HEK293 (cell line): ENCODE data around the gene TEX14.
A peak's percentile ranks its signal among the peaks of the same experiment; 100 is the strongest.

Experiments
- FEZF1 ChIP-seq: fragments of 450-650 bp; formaldehyde crosslinking; IDR thresholded peaks from 2 replicates; pipeline ENCODE4 v1.5.1; 2016; ENCODE audit warnings: missing biosample characterization, missing genetic modification characterization
- GLIS1 ChIP-seq: fragments of 450-650 bp; formaldehyde crosslinking; IDR thresholded peaks from 2 replicates; pipeline ENCODE4 v1.5.1; 2016; ENCODE audit warnings: missing biosample characterization, missing genetic modification characterization
- INSM2 ChIP-seq: fragments of 450-650 bp; formaldehyde crosslinking; IDR thresholded peaks from 2 replicates; pipeline ENCODE4 v1.5.1; 2016; ENCODE audit warnings: missing biosample characterization, missing genetic modification characterization
- KLF16 ChIP-seq: fragments of 450-650 bp; formaldehyde crosslinking; IDR thresholded peaks from 2 replicates; pipeline ENCODE4 v1.5.1; 2017; ENCODE audit warnings: missing biosample characterization, missing genetic modification characterization
- KLF7 ChIP-seq: fragments of 450-650 bp; formaldehyde crosslinking; IDR thresholded peaks from 2 replicates; pipeline ENCODE4 v1.5.1; 2016; ENCODE audit warnings: missing biosample characterization, missing genetic modification characterization, borderline replicate concordance
- PATZ1 ChIP-seq: fragments of 450-650 bp; formaldehyde crosslinking; IDR thresholded peaks from 2 replicates; pipeline ENCODE4 v1.5.1; 2016; ENCODE audit warnings: missing biosample characterization, missing genetic modification characterization
- SP7 ChIP-seq: fragments of 450-650 bp; formaldehyde crosslinking; IDR thresholded peaks from 2 replicates; pipeline ENCODE4 v1.5.1; 2016; ENCODE audit warnings: missing biosample characterization, missing genetic modification characterization
- ZBTB11 ChIP-seq: fragments of 450-650 bp; formaldehyde crosslinking; conservative IDR thresholded peaks from 2 replicates; pipeline ENCODE4 v1.5.1; 2016; ENCODE audit warnings: low read depth, missing biosample characterization, missing genetic modification characterization
- ZBTB7A ChIP-seq: fragments of 450-650 bp; formaldehyde crosslinking; IDR thresholded peaks from 2 replicates; pipeline ENCODE4 v1.5.1; 2016; ENCODE audit warnings: low read depth, missing biosample characterization, missing genetic modification characterization
- ZIC2 ChIP-seq: fragments of 450-650 bp; formaldehyde crosslinking; IDR thresholded peaks from 2 replicates; pipeline ENCODE4 v1.5.1; 2016; ENCODE audit warnings: missing biosample characterization, missing genetic modification characterization
- ZNF16 ChIP-seq: fragments of 450-650 bp; formaldehyde crosslinking; IDR thresholded peaks from 2 replicates; pipeline ENCODE4 v1.5.1; 2016; ENCODE audit warnings: low read depth, missing biosample characterization, missing genetic modification characterization
- ZNF211 ChIP-seq: fragments of 450-650 bp; formaldehyde crosslinking; IDR thresholded peaks from 2 replicates; pipeline ENCODE4 v1.5.1; 2016; ENCODE audit warnings: low read depth, missing biosample characterization, missing genetic modification characterization
- ZNF221 ChIP-seq: fragments of 450-650 bp; formaldehyde crosslinking; IDR thresholded peaks from 2 replicates; pipeline ENCODE4 v1.5.1; 2017; ENCODE audit warnings: missing biosample characterization, missing genetic modification characterization, borderline replicate concordance
- ZNF223 ChIP-seq: fragments of 450-650 bp; formaldehyde crosslinking; IDR thresholded peaks from 2 replicates; pipeline ENCODE4 v1.5.1; 2016; ENCODE audit warnings: missing biosample characterization, missing genetic modification characterization
- ZNF24 ChIP-seq: fragments of 450-650 bp; formaldehyde crosslinking; IDR thresholded peaks from 2 replicates; pipeline ENCODE4 v1.5.1; 2016; ENCODE audit warnings: missing biosample characterization, missing genetic modification characterization
- ZNF248 ChIP-seq: fragments of 450-650 bp; formaldehyde crosslinking; IDR thresholded peaks from 2 replicates; pipeline ENCODE4 v1.5.1; 2017; ENCODE audit warnings: missing biosample characterization, missing genetic modification characterization
- ZNF26 ChIP-seq: fragments of 450-650 bp; formaldehyde crosslinking; IDR thresholded peaks from 2 replicates; pipeline ENCODE4 v1.5.1; 2016; ENCODE audit warnings: missing biosample characterization, missing genetic modification characterization
- ZNF341 ChIP-seq: fragments of 450-650 bp; formaldehyde crosslinking; IDR thresholded peaks from 2 replicates; pipeline ENCODE4; 2016; ENCODE audit warnings: low read depth, missing biosample characterization, missing genetic modification characterization
- ZNF366 ChIP-seq: fragments of 450-650 bp; formaldehyde crosslinking; conservative IDR thresholded peaks from 2 replicates; pipeline ENCODE4 v1.5.1; 2016; ENCODE audit warnings: missing biosample characterization, missing genetic modification characterization
- ZNF423 ChIP-seq: fragments of 450-650 bp; formaldehyde crosslinking; IDR thresholded peaks from 2 replicates; pipeline ENCODE4 v1.5.1; 2016; ENCODE audit warnings: missing biosample characterization, missing genetic modification characterization
- ZNF521 ChIP-seq: fragments of 450-650 bp; formaldehyde crosslinking; IDR thresholded peaks from 2 replicates; pipeline ENCODE4 v1.5.1; 2017; ENCODE audit warnings: missing biosample characterization, mild to moderate bottlenecking, missing genetic modification characterization
- ZNF654 ChIP-seq: fragments of 450-650 bp; formaldehyde crosslinking; IDR thresholded peaks from 2 replicates; pipeline ENCODE4 v1.5.1; 2016; ENCODE audit warnings: low read depth, missing biosample characterization, missing genetic modification characterization
- ZNF658 ChIP-seq: fragments of 450-650 bp; formaldehyde crosslinking; IDR thresholded peaks from 2 replicates; pipeline ENCODE4; 2016; ENCODE audit warnings: missing biosample characterization, missing genetic modification characterization
- ZSCAN30 ChIP-seq: fragments of 450-650 bp; IDR thresholded peaks from 2 replicates; pipeline ENCODE4 v1.5.1; 2018; ENCODE audit warnings: missing biosample characterization, mild to moderate bottlenecking, missing genetic modification characterization, moderate library complexity
- TF ChIP-seq, protein P1 (sequence below): fragments of 450-650 bp; formaldehyde crosslinking; IDR thresholded peaks from 2 replicates; pipeline ENCODE4 v1.5.1; 2016; ENCODE audit warnings: missing biosample characterization, missing genetic modification characterization

Gene TEX14

GRCh38 chr17:58658804-58659713, 32.8 kb downstream of the TEX14 start (continued):
- TF ChIP-seq ZBTB11 (tag by site-specific recombination) = peak; percentile 24; the same call in 1 of the 2 replicates
- TF ChIP-seq KLF7 = no peak
- TF ChIP-seq ZNF366 (tag by site-specific recombination) = peak; percentile 95
- no peak for TF ChIP-seq ZNF211 (tag by site-specific recombination)
- no peak for TF ChIP-seq ZNF16 (tag by site-specific recombination)
- TF ChIP-seq ZNF423 (tag by site-specific recombination) = no peak; the same call in 1 of the 2 replicates
- TF ChIP-seq GLIS1 (tag by site-specific recombination) = peak; percentile 77
- TF ChIP-seq ZNF221 (tag by site-specific recombination) = peak; percentile 24; the same call in 1 of the 2 replicates
- 0 out of 2 replicates have a peak, but pooled peaks have one; percentile 9 for TF ChIP-seq ZNF654 (tag by site-specific recombination)
- 0 out of 2 replicates have a peak, but pooled peaks have one; percentile 8 for TF ChIP-seq ZIC2 (tag by site-specific recombination)
- TF ChIP-seq ZNF521 (tag by site-specific recombination) = no peak
- TF ChIP-seq SP7 (tag by site-specific recombination) = peak; percentile 91
- no peak; the same call in 1 of the 2 replicates for TF ChIP-seq ZSCAN30
- TF ChIP-seq KLF16 (tag by site-specific recombination) = peak; percentile 90
- TF ChIP-seq FEZF1 = peak; percentile 94
- TF ChIP-seq, protein P1, sequence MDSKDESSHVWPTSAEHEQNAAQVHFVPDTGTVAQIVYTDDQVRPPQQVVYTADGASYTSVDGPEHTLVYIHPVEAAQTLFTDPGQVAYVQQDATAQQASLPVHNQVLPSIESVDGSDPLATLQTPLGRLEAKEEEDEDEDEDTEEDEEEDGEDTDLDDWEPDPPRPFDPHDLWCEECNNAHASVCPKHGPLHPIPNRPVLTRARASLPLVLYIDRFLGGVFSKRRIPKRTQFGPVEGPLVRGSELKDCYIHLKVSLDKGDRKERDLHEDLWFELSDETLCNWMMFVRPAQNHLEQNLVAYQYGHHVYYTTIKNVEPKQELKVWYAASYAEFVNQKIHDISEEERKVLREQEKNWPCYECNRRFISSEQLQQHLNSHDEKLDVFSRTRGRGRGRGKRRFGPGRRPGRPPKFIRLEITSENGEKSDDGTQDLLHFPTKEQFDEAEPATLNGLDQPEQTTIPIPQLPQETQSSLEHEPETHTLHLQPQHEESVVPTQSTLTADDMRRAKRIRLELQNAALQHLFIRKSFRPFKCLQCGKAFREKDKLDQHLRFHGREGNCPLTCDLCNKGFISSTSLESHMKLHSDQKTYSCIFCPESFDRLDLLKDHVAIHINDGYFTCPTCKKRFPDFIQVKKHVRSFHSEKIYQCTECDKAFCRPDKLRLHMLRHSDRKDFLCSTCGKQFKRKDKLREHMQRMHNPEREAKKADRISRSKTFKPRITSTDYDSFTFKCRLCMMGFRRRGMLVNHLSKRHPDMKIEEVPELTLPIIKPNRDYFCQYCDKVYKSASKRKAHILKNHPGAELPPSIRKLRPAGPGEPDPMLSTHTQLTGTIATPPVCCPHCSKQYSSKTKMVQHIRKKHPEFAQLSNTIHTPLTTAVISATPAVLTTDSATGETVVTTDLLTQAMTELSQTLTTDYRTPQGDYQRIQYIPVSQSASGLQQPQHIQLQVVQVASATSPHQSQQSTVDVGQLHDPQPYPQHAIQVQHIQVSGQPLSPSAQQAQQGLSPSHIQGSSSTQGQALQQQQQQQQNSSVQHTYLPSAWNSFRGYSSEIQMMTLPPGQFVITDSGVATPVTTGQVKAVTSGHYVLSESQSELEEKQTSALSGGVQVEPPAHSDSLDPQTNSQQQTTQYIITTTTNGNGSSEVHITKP (tag by site-specific recombination) = peak; percentile 84
- no peak for TF ChIP-seq ZNF341 (tag by site-specific recombination)
- no peak for TF ChIP-seq ZNF658
- TF ChIP-seq ZNF24 (tag by site-specific recombination) = peak; percentile 82
- TF ChIP-seq ZNF223 (tag by site-specific recombination) = no peak
- TF ChIP-seq INSM2 = peak; percentile 48
- TF ChIP-seq PATZ1 (tag by site-specific recombination) = peak; percentile 82
- no peak for TF ChIP-seq ZNF248 (tag by site-specific recombination)
- TF ChIP-seq ZNF26 (tag by site-specific recombination) = no peak
- peak; percentile 19; the same call in 1 of the 2 replicates for TF ChIP-seq ZBTB7A (tag by site-specific recombination)
